KOPT-K1 (cell line): ENCODE data around the gene DNM1.

Experiments used
- H3K27ac ChIP-seq: fragments of 200-600 bp; sonication (generic); 2 replicates; pipeline ENCODE4 v1.5.1; 2016; ENCODE audit warnings: antibody characterized with exemption, mild to moderate bottlenecking, low read depth, low read length; ENCODE audit not compliant: poor library complexity, severe bottlenecking
- H3K36me3 ChIP-seq: fragments of 200-600 bp; sonication (generic); 2 replicates; pipeline ENCODE4 v1.5.1; 2017; ENCODE audit warnings: antibody characterized with exemption, mild to moderate bottlenecking, low read length, moderate library complexity; ENCODE audit not compliant: insufficient read depth
- H3K9me3 ChIP-seq: fragments of 200-600 bp; sonication (generic); 2 replicates; pipeline ENCODE4 v1.5.1; 2017; ENCODE audit warnings: antibody characterized with exemption, low read length, mild to moderate bottlenecking; ENCODE audit not compliant: insufficient read depth, poor library complexity, severe bottlenecking

Gene DNM1

GRCh38 chr9:128245421-128246151 lies 42.4 kb downstream of the DNM1 start:
- H3K36me3 ChIP-seq, result no peaks in the 10 kb centered on the region
- peak overlapping the region; percentile 24 for H3K27ac ChIP-seq
- H3K9me3 ChIP-seq, result no peaks in the 10 kb centered on the region

GRCh38 chr9:128246471-128246870 lies 43.3 kb downstream of the DNM1 start:
- Histone ChIP-seq H3K36me3 (no peaks in the 10 kb centered on the region), H3K27ac (no peak overlapping the region)

GRCh38 chr9:128247226-128247803 lies 44.1 kb downstream of the DNM1 start:
- Histone ChIP-seq H3K36me3 (no peaks in the 10 kb centered on the region), H3K9me3 (no peaks in the 10 kb centered on the region), H3K27ac (no peak overlapping the region)

More at GRCh38 chr9:128246471-128246870, 43.3 kb downstream of the DNM1 start:
- H3K9me3 ChIP-seq, result no peaks in the 10 kb centered on the region

GRCh38 chr9:128249558-128249907 lies 46.4 kb downstream of the DNM1 start:
- no peaks in the 10 kb centered on the region for H3K9me3 ChIP-seq
- H3K27ac ChIP-seq, result no peak overlapping the region
- no peaks in the 10 kb centered on the region for H3K36me3 ChIP-seq

- Histone ChIP-seq H3K36me3 (no peaks in the 10 kb centered on the region), H3K27ac (no peak overlapping the region)
Measured at GRCh38 chr9:128249908-128250838, 47.0 kb downstream of the DNM1 start.

GRCh38 chr9:128250839-128251731 lies 47.9 kb downstream of the DNM1 start:
- Histone ChIP-seq H3K9me3 (no peaks in the 10 kb centered on the region), H3K36me3 (no peaks in the 10 kb centered on the region), H3K27ac (no peak overlapping the region)

More at GRCh38 chr9:128249908-128250838, 47.0 kb downstream of the DNM1 start:
- no peaks in the 10 kb centered on the region for H3K9me3 ChIP-seq

GRCh38 chr9:128251732-128252100 lies 48.5 kb downstream of the DNM1 start:
- Histone ChIP-seq H3K9me3 (no peaks in the 10 kb centered on the region), H3K36me3 (no peaks in the 10 kb centered on the region), H3K27ac (no peak overlapping the region)

GRCh38 chr9:128252317-128253139 lies 49.3 kb downstream of the DNM1 start:
- Histone ChIP-seq H3K9me3 (no peaks in the 10 kb centered on the region), H3K27ac (no peak overlapping the region), H3K36me3 (peaks cover 7% of the 10 kb centered on the region; the same call in 1 of the 2 replicates)

- no peak overlapping the region for H3K27ac ChIP-seq
- no peaks in the 10 kb centered on the region for H3K9me3 ChIP-seq
- H3K36me3 ChIP-seq, result peaks cover 15% of the 10 kb centered on the region; the same call in 1 of the 2 replicates
Measured at GRCh38 chr9:128253140-128253990, 50.2 kb downstream of the DNM1 start.

- Histone ChIP-seq H3K36me3 (peaks cover 20% of the 10 kb centered on the region), H3K27ac (no peak overlapping the region), H3K9me3 (no peaks in the 10 kb centered on the region)
Measured at GRCh38 chr9:128253991-128254346, 50.8 kb downstream of the DNM1 start.

GRCh38 chr9:128254362-128254761 lies 51.2 kb downstream of the DNM1 start:
- Histone ChIP-seq H3K27ac (no peak overlapping the region), H3K36me3 (peaks cover 24% of the 10 kb centered on the region), H3K9me3 (no peaks in the 10 kb centered on the region)

GRCh38 chr9:128254855-128255759 lies 51.9 kb downstream of the DNM1 start:
- Histone ChIP-seq H3K36me3 (peaks cover 31% of the 10 kb centered on the region), H3K27ac (no peak overlapping the region), H3K9me3 (no peaks in the 10 kb centered on the region)
